GM10847 (cell line): ENCODE results near the gene MCUR1.

Experiments used
- POLR2A ChIP-seq: IDR thresholded peaks from 2 replicates; pipeline ENCODE4 v1.6.1; 2011; ENCODE audit not compliant: insufficient read length; ENCODE audit errors: extremely low read depth

The MCUR1 gene

GRCh38 chr6:13761361-13762036 lies 52.9 kb downstream of the MCUR1 start:
- no peak for TF ChIP-seq POLR2A

DNA sequence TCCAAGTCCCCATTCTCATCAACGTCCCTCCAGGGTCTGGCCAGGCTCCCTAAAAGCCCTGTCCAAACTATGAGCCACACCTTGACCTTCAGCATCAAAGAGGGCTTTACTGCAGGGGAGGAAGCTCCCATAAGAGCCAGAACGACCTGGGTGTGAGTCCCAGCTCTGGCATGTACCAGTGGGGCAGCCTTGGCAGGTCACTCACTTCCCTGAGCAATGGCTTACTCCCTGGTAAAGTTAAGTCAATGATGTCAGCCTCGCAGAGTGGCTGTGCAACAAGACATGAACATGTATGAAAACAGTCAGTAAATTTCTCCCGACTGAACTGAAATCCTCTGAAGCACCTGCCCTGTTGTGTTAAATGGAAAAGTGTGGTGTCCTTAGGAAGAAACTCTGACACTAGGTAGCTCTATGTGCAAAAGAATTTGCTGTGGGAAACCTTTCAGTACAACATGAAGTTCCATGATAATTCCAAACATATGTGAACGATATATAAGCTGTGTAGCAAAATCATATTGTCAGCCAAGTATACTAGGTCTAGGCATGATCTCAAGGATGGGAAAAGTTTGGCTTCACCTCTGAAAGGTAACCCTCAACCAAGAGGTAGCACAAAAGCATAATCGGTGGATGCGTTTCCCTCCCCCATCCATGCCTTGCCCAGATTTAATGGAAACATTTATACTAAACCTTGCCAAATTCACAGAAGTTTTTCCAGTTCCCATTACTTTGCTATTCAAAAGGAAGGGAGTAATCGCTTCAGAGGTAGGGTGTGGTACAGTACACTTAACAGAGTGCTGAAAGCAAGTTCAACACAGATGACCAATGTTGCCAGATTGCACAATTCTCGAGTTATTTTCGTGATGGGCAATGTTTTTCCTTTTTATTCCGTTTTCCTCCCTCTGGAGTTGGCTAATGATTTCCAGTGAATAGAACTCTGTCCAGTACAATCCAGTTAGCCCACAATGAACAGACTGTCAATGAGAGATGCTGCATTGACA lies 53.8 kb downstream of the MCUR1 start:
- no peak for TF ChIP-seq POLR2A

DNA sequence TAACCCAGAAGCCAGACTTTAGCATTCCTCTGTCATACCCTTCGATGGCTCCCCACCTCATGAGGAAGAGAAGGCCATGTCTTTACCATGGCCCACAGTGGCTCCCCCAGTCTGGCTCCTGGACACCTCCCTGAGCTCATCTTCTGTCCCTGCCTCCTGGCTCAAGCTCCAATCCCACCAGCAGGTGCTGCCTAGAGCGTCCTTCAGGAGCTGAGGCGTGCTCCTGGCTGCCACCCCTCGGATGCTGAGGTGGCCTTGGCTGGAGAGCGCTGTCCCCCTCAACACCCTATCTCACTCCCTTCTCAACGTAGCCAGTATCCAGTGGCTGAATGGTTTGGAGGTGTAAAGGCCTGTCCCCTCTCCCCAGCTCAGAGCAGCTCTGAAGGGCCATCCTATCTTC lies 55.3 kb downstream of the MCUR1 start:
- TF ChIP-seq POLR2A: no peak

GRCh38 chr6:13754644-13755043 lies 59.7 kb downstream of the MCUR1 start:
- TF ChIP-seq POLR2A: no peak

GRCh38 chr6:13743736-13744127 lies 70.6 kb downstream of the MCUR1 start:
- TF ChIP-seq POLR2A: no peak

DNA sequence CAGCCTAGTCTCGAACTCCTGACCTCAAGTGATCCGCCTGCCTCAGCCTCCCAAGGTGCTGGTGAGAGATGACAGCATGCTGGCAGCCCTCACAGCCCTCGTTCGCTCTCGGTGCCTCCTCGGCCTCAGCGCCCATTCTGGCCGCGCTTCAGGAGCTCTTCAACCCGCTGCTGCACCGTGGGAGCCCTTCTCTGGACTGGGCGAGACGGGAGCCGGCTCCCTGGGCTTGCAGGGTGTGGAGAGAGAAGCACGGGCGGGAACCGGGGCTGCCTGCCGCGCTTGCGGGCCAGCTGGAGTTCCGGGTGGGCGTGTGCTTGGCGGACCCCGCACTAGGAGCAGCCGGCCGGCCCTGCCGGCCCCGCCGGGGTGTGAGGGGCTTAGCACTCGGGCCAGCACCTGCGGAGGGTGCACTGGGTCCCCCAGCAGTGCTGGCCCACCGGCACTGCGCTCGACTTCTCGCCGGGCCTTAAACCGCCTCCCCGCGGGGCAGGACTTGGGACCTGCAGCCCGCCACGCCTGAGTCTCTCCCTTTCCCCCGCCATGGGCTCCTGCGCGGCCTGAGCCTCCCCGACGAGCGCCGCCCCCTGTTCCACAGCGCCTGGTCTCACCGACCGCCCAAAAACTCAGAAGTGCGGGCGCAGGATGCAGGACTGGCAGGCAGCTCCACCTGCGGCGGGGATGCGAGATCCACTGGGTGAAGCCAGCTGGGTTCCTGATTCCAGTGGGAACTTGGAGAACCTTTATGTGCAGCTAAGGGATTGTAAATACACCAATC lies 71.2 kb downstream of the MCUR1 start:
- no peak for TF ChIP-seq POLR2A

- TF ChIP-seq POLR2A: no peak
Measured at GRCh38 chr6:13741365-13741764, 73.0 kb downstream of the MCUR1 start.
